GM19455 (cell line): ENCODE measurements around the gene NPLOC4.

Source experiments
- ATAC-seq: cut with Tn5 transposase; IDR thresholded peaks from one replicate; pipeline ENCODE4 v1.9.1; 2021; ENCODE audit not compliant: unreplicated experiment

Gene NPLOC4

DNA sequence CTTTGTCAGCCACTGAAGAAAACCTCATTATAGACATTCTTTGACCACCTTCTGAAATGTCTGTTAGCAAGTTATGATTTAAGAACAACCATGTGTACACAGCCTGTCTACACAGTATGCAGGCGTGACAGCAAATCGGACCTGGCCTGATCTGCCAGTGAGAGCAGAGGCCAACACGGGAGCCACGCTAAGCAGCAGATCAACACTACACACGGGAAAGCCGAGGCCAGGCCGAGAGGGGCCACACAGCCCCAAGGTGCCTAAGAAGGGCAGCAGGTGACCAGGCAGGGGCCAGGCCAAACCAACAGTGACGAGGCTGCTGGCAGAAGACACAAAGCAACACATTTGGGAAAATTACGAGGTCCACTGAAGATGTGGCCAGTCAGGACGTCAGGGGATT, 68.5 kb downstream of the NPLOC4 start:
- no peak for ATAC-seq

DNA sequence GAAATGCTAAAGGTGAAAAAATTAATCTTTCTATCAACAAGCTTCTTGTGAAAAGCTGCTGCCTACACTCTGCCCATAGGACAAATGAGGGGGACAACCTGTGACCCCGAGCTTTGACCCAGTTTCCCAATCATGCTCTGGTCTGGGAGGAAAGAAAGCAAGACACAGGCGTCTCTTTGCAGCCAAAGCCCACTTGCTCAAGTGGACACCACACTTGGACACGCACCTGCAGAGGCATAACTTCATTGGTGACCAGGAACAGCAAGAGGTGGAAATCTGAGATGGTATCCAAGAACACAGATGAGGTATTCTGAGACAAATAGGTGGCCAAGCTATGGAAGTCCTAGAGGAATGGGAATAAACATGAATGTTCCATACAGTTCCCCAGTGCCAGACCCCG, 69.7 kb downstream of the NPLOC4 start:
- ATAC-seq = no peak

DNA sequence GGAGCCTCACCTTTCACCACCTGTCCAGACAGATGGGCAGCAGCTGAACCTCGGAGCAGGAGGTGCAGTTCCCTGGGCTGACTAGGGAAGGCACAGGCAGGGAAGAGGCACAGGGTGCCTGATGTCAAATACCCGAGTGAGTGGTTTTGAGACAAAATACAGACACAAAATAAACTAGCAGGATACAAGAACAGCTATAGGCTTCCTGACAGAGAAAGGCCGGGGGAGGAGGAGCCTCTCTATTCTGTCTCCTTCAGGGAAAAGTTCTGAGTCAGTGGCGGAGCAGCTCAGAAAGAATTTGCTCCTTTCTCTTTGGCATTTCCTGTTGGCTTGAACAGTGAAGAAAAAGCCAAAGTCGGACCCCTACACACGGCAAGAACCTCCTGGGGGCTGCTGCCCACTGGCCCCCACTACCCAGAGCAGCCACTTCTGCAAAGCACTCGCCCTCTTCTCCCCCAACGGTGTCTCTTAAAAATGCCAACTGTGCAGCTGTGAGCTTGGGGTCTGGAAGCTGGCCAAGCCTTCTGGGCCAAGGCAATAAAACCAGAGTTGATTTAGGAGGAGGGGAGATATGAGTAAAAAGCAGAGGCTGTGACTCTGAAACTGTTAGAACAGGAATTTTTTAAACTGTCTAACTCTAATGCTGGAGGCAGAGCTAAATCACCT, 70.3 kb downstream of the NPLOC4 start:
- no peak for ATAC-seq

DNA sequence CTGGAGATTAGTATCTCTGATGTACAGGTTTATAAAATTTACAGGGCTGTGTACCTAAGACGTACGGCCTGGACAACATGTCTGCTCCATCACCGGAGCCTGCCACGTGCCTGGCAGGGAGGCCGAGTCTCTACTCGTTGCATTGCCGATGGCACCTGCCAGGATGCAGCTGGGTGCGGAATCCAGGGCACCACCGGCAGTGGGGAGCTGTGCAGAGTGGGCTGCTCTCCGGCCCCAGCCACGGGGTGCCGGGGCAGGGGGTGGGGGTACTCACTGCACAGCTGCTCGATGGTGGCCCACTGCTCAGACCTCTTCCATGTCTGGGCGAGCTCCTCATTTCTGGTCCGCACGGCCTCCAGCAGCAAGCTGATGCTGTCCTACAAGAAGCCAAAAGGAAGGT, 71.7 kb downstream of the NPLOC4 start:
- no peak for ATAC-seq

DNA sequence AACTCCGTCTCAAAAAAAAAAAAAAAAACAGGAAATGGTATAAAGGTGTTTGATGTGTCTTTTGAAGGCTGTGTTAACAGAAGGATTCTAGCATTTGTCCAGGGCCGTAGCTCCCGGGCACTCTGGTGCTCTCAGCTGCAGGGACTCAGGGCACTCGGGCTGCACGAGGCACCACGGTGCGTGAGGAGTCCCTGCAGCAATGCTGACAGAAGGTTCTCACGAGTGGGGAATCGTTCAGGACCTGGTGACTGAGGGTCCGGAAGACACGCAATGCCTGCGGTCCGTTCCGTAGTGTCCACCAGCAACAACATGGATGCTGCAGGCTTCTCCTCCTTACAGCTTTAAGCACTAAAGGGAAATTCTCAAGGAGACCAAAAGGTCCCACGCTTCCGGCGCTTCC, 72.1 kb downstream of the NPLOC4 start:
- ATAC-seq = no peak

DNA sequence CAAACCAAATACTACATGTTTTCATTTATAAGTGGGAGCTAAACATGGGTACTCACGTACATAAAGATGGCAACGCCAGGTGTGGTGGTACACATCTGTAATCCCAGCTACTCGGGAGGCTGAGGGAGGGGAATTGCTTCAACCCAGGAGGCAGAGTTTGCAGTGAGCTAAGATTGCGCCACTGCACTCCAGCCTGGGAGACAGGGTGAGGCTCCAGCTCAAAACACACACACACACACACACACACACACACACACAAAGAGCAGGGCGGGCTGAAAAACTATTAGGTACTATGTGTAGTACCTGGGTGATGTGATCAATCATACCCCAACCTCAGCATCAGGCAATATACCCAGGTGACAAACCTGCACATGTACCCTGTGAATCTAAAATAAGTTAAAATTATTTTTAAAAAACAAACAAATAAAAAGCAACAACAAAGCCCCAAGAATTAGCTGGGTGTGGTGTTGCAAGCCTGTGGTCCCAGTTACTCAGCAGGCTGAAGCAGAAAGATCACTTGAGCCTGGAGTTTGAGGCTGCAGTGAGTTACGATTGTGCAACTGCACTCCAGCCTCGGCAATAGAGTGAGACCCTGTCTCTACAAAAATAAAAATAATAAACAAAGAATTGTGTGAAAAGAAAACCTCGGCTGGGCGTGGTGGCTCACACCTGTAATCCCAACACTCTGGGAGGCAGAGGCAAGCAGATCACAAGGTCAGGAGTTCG, 72.9 kb downstream of the NPLOC4 start:
- no peak for ATAC-seq

DNA sequence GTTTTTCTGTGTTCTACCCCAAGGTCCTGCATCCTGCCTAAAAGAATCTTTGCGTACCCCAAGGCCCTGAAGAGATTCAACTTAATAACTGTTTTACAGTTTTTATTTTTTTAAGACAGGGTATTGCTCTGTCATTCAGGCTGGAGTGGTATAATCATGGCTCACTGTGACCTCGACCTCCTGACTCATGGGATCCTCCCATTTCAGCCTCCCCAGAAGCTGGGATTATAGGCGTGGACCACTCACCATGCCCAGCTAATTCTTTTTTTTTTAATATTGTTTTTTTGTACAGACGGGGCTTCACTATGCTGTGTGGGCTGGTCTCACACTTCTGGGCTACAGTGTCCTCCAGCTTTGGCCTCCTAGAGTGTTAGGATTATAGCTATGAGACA, 75.4 kb downstream of the NPLOC4 start:
- ATAC-seq = no peak

DNA sequence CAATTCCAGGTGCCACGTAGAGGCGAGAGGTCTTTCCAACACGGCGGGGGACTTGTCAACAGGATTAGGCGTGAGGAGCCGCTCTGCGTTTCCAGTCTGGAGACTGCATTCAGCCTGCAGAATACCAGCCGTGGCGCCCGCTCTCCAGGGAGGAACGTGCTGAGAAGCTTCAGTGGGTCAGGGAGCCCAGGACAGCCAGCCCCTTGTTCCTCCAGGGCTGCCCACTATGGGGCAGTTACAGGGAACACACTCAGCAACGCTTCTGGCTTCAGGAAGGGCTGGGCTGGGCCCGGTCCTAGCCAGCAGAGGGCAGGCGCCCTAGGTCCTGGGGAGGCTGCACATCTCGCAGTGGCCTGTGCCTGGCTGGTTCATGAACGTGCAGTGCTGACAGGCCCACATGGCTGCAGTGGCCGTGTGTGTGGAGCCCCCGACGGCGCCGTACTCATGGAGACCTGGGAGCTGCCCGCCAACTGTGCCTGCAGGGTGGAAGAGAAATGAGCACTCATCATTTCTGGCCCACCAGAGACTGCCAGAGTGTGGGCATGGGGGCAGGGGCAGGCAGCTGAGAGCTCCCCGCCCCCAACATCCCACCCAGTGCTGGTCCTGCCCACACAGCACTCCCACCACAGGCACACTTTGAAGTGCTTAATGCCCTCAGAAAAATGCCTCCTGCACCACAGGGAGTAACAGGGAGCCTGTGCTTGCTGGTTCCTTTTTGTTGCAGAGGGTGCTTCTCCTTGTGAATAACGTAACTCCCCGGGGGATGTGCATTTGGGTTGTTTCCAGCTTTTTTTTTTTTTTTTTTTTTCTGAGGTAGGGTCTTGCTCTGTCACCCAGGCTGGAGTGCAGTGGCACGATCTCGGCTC, 77.7 kb downstream of the NPLOC4 start:
- ATAC-seq = no peak

DNA sequence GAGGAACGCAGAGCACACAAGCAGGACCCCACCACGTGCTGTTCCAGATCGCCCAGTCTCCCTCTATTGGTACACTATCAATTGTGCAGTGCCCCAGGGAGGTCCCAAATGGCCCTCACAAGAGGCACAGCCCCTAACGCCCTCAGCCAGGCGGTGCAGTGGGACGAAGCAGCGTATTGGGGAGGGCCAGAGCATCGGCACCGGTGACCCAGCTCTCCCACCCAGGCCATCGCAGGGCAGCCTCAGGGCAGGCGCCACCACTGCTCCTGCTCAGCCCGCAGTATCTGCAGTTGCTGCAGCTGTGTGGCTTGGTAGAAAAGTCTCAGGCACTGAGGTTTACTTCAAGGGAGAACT, 78.8 kb downstream of the NPLOC4 start:
- no peak for ATAC-seq

DNA sequence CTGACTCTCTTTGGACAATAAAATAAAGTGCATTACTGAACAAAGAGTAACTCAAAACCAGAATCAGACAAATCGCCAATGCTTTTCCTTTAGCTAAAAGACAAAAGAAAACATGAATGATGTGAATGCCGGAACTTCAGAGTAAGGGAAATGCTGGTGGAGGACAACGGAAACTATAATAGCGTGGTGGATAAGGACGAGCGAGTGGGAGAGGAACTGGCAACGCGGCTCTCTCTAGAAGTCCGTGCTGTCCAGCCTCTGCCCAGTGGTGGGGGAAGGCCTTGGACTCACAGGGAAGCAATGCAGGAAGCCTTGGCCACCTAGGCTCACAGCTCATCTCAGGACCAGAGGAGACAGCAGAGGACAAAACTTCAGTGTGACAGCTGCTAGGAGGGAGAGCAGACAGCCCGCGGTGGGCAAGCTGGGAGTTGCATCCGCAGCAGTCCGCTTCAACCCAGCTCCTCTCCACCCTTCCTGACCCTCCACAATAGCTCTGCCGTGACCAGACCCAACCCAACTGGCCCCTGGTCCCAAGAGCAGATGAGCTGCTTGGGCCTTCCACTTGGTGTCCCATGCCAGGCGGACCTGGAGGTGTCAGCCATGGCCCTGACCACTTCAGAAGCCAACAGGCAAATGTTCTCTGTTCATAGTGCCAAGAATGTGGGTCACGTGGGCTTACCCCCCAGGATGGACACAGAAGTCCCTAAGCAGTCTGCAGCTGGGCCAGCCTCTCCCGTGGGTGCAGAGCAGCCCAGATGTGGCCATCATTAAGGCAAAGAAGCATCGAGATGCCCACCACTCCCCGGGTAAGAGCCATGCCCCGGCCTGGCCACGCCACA, 79.4 kb downstream of the NPLOC4 start:
- ATAC-seq = no peak

DNA sequence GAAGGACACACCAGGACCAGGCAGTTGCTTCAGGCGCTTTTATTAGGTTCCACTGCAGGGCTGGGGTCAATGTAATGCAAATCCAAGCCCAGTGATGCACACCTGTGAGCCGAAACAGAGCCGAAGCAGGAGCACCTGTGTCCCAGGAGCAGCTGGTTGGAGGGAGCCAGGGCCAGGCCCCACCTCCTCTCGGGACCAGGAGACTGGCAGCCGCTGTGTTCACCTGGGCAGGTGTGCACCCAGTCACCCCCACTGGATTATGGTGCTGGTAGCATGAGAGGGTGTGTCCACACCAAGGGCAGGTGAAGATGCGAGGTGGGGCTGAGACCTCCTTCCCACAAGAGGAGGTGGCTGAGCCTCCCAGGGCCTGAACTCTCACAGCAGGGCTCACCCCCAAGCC, 80.0 kb downstream of the NPLOC4 start:
- no peak for ATAC-seq

DNA sequence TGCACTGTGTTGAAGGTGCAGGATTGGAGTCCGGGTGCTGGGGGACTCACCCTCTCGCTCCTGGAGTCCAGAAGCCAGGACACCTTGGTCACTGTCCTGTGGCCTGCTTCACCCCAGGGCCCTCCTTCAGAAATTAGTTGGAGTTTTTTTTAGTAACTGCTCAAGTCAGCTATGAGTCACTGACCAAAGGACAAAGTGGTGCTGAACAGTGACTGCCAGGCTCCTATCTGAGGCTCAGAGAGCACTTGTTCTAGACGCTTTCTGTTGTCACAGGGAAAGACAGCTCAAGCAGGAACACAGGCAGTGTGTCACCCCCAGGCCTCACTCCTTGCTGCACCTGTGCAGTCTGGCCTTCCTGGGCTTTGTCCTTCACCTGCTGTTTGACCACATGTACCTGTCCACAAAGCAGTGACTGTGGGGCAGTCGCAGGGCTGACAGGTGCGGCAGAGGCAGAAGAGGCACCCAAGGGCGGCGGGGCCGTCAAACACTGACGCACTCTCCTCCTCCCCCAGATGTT, 80.7 kb downstream of the NPLOC4 start:
- no peak for ATAC-seq

DNA sequence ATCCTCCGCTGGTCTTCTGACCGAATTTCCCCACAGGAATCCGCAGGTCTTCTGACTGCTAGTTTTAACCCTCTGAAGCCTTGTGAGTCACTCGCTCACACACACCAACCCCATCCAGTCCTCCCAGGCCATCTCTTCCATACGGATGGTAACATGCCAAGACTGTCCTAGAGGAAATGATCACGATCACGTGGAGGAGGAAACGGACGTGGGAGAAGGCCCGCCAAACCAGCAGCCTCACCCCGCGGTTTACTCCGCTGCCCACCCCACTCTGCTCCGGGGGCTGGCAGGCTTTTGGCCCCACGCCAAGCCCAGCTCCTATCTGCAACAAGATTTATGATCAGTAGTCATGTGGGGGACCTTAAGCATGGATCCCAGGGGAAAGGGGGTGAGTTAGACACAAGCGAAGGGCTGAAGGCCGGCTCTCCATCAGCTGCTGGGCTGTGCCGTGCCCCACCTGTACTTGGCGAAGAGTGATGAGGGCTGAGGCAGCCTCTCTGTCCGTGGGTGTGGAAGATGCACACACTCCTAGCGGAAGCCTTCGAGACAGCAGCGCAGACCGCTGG, 83.2 kb downstream of the NPLOC4 start:
- ATAC-seq = no peak

DNA sequence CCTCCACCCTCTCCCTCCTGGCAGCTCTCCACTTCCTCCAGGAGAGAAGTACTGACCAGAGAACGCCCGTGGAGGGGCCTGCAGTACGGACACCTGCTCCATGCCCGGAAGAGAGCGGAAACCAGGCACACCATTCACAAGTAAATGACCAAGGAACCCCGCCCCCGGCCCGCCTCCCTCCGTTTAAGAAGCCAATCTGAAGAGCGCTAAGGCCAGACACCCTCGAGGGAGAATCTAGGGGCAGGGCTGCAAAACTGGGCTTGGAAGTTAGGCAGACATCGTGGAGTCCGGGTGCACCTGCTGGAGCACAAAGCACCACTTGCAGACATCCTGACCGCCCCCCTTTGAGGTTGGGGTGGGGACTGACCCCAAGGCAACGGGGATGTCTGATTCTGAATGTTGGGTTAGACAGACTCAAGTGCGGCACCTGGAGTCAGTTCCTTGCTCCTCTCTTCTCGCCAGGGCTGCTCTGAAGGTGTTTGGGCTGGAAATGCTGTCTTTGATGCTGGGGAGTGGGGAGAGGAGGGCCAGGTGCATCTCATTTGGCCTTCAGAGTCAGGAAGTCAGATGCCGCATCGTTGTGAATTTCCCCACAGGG, 83.8 kb downstream of the NPLOC4 start:
- peak; percentile 43 for ATAC-seq

DNA sequence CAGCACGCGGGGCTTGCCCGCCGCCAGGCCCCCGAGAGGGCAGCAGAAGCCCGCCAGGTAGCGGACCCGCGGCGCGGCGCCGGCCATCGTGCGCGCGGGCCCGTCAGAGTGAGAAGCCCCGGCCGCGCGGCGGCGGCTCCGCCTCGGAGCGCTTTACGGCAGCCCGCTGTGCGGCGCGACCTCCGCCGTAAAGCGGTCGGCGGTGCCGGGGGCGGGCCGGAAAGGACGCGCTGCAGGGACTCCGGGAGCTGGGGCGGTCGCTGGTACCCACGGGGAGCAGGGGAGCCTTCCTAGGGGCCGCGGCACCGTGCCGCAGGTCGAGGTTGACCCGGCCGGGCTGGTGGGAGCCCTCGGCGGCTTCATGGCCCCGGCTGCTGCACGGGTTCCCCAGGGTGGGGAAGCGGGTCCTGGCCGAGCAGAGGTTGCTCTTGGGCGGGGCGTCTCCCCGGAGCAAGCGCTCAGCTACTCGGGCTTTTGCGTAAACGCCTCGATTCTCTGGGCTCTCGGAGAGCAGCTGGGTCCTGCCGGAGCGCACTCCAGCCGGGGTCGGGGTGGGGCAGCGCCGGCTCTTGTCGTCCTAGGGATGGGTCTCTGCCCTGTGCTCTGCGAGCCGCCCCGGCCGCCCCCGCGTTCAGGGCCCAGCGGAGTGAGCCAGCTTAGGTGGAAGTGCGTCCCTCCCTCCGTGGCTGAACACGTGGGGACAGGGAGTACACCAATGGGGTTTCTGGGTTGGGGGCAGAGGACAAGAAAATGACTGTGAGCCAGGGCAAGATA, 84.5 kb downstream of the NPLOC4 start, which contains the start of gene FAAP100:
FAAP100 (minus strand) TSS at position 110 of the 774 bp plus-strand sequence; CDS start at position 87, 23 bp downstream.
- ATAC-seq = peak; percentile 41

DNA sequence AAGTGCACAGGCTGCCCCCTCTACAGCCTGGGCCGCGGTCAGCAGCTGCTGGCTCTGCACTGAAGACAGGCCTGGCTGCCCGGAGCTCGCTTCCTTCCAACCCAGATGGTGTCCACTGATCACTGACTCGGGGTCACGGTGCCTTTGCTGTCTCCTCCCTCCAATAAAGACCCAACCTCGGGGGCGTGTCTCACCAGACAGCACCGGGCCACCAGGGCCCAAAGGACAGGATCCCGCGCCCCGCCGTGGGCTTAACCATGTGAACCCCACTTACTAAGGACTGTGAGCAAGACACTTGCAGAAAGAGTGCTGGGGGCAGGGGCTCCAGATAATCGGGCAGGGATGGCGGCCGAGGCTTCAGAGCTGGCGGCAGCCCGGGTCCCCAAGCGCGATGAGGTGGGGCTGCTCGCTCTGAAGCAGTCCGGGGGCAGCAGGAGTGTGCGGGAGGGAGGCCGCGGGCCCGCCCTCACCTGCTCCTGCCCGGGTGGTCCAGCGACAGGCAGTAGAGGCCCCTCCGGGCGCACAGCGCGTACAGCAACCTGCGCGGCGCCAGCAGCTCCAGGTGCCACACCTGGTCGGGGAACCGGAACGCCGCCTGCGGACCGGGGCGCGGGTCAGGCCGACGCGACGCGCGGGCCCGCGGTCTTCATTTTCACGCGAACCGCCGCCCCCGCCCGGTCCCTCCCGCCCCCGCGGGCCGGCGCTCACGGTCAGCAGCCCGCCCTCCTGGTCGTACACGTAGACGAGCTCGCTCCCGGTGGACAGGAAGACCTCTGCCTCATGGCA, 85.3 kb downstream of the NPLOC4 start:
- ATAC-seq = peak; percentile 29

DNA sequence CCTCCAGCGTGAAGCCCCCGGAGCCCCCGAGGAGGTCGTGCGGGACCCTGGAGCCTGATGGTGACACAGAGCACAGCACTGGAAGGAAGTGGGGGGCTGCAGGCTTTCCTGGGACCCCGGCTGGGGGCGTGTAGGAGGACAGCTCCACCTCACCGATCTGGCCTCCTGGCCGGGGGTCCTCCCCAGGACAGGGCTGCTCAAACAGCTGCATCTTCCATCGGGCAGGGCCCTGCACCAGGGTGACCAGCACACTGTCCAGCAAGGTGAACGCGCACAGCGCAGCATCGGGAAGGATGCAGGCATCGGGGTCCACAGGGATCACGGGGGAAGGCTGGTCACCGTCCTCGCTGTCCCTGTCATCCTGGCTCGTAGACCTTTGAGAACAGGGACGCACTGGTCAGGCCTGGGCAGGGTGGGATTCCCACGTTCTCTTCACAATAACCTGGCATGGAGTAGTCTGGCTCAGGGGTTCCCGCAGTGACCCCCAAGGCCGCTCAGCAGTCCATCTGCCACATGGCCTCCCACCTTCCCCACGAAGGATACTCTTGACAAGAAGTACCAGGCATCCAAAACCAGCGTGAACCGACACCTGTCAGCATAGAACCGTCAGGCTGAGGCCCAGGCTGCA, 86.0 kb downstream of the NPLOC4 start:
- no peak for ATAC-seq

DNA sequence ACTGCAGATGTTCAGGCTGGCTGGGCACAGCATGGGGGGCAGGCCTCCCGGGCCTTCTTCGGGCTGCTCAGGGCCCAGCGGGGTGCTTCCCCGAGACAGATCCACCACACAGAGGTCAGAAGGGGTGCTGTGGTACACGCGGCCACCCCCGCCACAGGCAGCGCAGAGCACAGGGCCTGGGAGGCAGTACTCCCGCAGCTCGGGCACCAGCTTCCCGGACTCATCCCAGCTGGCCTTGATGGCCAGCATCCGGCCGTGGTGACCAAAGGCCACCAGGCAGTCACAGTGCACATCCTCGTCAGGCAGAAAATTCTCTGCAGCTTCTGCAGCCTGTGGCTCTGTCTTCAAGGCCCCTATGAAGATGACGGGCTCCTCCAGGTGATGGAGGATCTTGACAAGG, 86.6 kb downstream of the NPLOC4 start:
- ATAC-seq = no peak
